NCI-H345 treated with DMSO at 0.1 percent for 48 hours (cell line): Measurements from ENCODE around the gene RNF4.

ENCODE experiments used
- DNase-seq: peaks from one replicate; lab custom pipeline; 2025; ENCODE audit not compliant: unreplicated experiment; lab: John Stamatoyannopoulos, UW

Gene RNF4

DNA sequence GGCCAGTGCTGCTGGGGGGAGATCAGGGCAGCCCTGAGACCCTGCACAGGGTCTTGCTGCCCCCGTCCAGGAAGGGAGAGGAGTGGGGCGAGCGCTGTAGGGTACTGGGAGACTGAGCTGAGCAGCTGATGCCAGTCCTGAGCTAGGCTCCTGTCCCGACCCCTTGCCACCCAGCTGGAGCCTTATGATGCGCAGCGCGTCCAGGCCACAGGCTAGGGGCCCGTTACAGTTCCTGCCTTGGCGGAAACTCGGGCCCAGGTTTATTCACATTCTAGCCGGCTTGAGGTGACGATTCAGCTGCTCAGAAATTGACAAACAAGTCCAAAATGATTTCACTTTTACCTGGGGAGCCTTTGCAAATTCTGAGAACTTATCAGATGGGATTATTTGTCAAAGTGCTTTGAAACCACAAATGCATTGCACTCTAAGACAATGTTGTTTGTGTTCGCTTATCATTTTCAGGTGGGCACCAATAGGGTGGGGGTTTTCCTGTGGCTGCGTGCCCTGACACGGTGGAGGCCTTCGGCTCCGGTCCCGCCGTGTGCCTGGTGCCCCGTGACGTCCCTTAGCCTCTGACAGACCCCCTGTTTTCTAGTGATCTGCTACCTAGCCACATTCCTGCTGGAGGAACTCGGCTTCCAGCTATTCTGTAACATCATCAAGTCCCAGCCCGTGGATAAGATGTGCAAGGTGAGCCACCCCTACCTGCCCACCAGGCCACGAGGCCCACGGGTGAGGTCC is 31.3 kb upstream of the RNF4 start:
- DNase-seq = no peak

DNA sequence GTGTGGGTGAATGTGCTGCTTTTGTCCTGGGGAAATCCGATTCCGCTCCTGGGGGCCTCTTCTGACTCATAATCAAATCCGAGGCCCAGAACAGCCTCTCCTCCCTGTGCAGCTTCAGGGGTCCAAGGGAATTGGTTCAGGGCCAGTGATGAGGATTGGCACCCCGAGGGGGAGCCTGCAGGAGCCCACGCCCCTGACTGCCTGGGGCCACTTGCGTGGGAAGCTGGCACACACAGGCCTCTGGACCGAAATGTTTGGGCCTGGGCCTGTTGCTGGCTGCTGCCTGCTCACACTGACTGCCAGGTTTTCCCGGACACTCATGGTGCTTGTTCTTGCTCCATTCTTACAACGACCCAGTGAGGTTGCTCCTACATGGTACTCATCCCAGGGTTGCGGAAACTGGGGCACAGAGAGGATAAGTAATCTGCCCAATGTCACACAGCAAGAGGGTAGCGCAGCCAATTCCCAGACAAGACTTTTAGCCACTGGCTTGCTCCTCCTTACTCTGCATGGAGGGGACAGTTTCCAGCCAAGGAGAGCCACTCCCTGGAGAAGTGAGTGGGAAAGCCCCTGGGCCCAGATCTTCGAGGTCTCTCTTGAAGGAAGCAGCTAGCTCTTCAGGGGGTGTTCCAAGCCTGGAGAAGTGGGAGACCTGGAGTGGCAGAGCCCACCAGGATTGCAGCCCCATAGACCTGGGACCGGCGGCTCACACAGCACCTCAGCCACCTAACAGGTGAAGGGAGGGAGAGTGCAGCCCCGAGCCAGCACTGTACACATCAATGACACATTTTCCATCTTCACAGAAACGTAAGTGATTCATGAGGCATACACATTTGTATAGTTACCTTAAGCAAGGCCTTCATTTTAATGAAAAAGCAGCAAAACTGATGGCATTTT is 29.8 kb upstream of the RNF4 start:
- DNase-seq = no peak

DNA sequence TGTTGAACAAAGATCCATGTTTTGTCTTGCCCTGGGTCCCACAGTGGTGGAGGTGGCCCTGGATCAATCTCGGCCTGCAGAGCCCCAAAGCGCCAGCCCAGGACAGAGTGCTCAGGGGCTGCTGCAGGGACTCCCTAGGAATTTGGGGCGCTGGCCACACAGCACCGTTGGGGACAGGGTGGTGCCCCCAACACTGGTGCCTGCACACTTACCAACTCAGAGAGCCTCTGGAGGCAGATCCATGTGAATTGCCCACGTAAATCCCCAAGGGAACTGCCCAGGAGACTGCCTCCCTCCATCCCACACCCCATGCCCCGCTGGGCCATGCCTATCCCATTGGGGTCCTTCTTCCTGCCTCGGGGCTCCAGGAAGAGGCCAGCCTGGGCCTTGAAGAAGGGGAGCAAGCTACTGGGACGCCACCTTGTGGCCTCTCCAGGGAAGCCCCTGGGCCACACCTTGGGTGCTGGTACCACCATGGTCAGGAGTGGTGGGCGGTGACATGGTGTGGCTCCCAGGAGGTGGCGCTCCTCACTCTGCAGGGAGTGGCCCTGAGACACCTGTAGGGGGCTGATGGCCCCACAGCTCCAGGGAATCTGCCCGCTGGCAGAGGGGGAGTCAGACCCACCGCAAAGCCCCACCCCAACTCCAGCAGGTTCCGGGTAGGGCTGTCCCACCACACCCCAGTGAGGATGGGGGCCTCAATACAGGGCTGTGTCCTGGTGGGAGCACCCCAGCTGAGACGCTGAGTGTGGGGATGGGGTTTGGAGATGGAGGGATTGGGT is 27.3 kb upstream of the RNF4 start:
- DNase-seq = no peak

- DNase-seq = no peak
Observed at GRCh38 chr4:2442175-2442993, 26.5 kb upstream of the RNF4 start.

GRCh38 chr4:2443061-2443730 is 25.7 kb upstream of the RNF4 start:
- DNase-seq = no peak

DNA sequence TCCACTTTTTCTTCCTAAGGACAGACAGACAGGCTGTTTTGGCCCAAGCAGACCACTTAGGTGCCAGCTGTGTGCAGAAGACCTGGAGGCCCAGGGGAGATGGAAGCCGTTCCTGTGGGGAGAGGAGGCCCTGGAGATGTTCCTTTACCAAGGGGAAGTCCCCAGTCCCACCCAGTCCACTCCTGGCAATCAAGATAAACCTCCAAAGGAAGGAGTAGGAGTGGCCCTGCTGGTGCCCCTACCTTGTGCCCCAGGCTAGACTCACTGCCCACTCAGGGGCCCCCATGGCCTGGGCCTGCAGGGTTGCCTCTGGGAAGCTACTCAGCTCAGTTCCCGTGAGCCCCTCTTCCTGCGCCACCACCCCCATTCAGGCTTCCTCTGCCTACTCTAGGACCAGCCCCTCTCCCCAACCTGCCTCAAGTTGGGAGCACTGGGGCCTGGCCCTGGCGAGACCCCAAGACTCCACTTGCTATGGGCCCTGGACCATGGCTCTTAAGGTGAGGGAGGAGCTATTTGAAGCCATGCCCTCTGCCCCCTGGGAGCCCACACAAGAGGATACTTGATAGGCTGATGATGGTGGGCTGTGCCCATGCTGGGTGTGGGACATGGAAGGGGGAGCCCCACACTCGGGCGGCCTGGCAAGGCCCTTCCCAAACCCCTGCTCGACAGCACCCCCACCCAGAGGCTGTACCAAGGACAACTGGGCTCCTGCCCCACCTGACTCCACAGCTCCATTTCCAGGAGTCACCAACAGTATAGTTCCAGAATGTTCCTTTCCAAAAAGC is 24.8 kb upstream of the RNF4 start:
- no peak for DNase-seq

DNA sequence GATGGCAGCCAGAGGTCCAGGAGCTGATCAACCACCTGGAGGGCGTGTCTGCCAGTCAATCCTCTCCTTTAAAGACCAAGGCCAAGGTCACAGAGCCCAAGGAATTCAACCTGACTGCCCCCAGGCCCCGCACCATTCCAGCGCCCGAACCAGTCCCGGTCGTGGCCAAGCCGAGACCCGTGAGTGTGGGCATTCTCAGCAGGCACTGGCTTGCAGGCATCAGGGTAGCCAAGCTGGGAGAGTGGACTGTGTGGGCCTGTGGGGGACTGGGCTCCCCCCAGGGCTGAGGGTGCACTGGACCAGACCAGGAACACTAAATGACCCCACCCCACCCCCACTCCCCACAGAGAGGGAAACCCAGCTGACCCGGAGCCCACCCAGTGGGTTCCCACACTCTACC is 23.8 kb upstream of the RNF4 start:
- DNase-seq = no peak

DNA sequence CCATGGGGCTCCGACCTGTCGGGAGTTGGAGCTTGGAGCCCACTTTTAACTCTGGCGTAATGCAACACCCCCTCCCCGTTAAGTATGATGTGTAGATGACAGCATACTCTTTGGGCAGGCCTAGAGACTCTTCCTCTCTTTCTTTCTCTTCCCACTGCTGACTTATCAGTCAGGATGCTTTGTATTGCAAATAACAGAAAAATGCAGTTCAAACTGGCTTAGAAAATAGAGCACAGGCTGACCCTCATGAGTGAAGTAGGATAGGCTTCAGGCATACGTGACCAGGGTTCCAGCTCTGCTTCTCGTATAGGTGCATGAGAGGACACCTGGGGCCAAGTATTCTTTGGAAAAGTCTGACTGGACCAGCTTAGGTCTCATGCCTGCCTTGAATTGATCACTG is 23.3 kb upstream of the RNF4 start:
- no peak for DNase-seq

GRCh38 chr4:2446656-2447564 is 22.0 kb upstream of the RNF4 start:
- DNase-seq = no peak

DNA sequence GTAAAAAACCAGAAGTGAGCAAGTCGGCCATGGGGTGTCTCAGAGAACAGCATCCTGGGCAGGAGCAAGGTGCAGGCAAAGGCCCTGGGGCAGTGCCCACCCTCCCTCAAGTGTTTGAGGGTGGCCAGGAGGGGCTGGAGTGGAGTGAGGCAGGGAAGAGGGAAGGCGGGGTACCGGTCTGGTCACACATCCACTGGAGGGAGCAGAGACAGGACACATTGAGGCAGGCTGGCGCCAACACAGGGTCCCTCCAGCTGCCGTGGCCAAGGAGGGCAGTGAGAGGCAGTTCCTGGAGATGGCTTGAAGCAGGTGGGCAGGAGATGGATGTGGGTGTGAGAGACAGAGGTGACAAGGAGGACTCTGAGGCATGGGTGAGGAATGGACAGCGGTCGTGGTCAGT is 20.3 kb upstream of the RNF4 start:
- DNase-seq = no peak

DNA sequence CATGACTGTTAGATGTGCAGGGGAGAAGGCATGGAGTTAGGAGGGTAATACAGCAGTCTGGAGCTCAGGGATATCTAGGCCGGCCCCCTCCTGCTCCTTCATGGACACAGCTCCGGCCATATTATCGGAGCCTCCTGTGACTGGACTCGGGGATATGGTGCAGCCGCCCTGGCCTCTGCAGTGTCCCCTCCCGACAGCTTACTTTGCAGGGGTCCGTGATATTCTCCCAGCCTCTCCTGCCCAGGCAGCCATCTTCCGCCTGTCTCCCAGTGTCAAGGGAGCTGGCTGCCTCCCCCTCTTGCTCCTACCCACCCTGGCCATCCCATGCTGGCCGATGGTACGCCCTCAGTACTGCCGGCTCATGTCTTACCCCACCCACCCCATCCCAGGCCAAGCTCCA is 19.9 kb upstream of the RNF4 start:
- no peak for DNase-seq

DNA sequence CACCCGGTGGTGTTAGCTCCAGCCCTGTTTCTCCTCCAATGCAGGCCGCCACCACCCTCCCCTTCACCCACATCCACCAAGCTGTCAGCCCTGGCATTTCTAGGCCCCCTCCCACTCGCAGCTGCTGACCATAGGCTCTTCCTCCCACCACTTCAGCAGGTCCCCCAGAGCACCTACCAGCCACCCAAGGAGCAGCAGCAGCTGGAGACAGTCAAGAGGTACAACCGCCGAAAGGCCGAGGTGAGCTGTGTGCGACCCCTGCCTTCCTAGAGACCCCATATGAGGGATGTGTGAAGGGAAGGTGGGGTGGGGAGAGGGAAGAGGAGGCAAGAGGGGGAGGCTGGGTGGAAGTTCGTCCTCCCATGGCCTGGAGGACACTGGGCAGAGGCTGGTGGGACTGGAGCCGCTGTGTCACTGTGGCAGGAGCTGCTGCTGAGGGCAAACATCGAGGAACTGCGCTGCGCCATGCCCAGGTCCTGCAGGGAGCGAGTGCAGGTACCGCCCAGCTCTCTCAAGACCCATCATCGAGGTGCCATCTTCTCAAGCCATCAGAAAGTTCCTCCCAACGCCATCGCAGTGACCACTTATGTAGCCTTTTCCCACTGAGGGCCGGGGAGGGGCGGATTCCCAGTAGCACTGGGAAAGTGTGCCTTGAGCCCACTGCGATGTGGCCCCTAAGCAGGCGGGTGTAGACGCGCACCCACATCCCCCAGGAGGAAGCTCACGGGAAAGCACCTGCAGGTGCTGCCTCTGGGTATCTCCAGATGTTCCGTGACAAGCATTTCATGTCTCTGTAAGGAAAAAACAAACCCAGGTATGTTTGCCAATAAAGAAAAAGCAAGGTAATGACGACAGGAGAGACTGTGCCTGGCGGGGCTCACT is 19.2 kb upstream of the RNF4 start:
- DNase-seq = no peak

- DNase-seq = no peak
Observed at GRCh38 chr4:2450394-2451035, 18.4 kb upstream of the RNF4 start.

- DNase-seq = no peak
Observed at GRCh38 chr4:2451036-2451520, 17.8 kb upstream of the RNF4 start.

- no peak for DNase-seq
Observed at GRCh38 chr4:2451821-2452785, 16.8 kb upstream of the RNF4 start.
